Neuron (in vitro differentiated cells): ENCODE measurements around the gene ADPRM.

ENCODE experiments used
- H2AFZ ChIP-seq: one replicate; pipeline ENCODE4 v1.6.1; 2013; ENCODE audit warnings: low read depth, mild to moderate bottlenecking, inconsistent platforms, low read length, moderate library complexity
- H3K27me3 ChIP-seq: one replicate; pipeline ENCODE4 v1.6.1; 2013; ENCODE audit warnings: low read length; ENCODE audit not compliant: insufficient read depth
- H3K36me3 ChIP-seq: one replicate; pipeline ENCODE4 v1.6.1; 2013; ENCODE audit warnings: low read length; ENCODE audit not compliant: insufficient read depth
- H3K4me1 ChIP-seq: one replicate; pipeline ENCODE4 v1.6.1; 2013; ENCODE audit warnings: low read length; ENCODE audit not compliant: insufficient read depth
- H3K4me3 ChIP-seq: 2 replicates; pipeline ENCODE4 v1.5.1; 2013; ENCODE audit warnings: mild to moderate bottlenecking, low read length, moderate library complexity
- H3K9me3 ChIP-seq: one replicate; pipeline ENCODE4 v1.6.1; 2013; ENCODE audit warnings: low read length

Gene ADPRM

DNA sequence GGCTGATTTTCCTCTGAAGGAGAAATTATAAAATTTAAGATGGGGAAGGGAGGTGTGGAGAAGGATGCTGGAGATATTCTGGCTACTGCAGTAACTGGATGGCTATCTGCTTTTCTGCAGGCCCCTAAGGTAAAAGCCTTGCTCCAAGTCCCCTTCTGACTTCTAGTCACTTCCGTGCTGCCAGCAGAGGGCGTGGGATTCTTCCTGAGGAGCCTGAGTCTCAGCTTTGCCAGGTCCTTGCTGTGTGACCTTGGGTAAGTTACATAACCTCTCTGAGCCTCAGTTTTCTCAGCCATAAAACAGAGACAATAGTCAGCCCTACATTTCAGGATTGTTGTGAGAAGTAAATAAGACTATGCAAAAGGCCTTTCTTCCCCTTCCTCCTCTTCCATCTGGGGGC is 56.7 kb downstream of the ADPRM start:
- Histone ChIP-seq H3K4me1 (peaks cover 7% of the 10 kb centered on the region), H3K27me3 (no peaks in the 10 kb centered on the region), H3K9me3 (no peaks in the 10 kb centered on the region), H3K36me3 (no peaks in the 10 kb centered on the region), H2AFZ (no peak overlapping the region), H3K4me3 (no peak overlapping the region)

- Histone ChIP-seq H3K9me3 (no peaks in the 10 kb centered on the region), H2AFZ (no peak overlapping the region), H3K36me3 (no peaks in the 10 kb centered on the region), H3K27me3 (no peaks in the 10 kb centered on the region), H3K4me1 (peaks cover 7% of the 10 kb centered on the region), H3K4me3 (no peak overlapping the region)
These were observed 57.6 kb downstream of the ADPRM start for GRCh38 chr17:10754861-10755591.

GRCh38 chr17:10755592-10756127 is 58.3 kb downstream of the ADPRM start:
- H2AFZ ChIP-seq = no peak overlapping the region
- no peaks in the 10 kb centered on the region for H3K9me3 ChIP-seq
- H3K36me3 ChIP-seq = no peaks in the 10 kb centered on the region
- H3K4me3 ChIP-seq = no peak overlapping the region
- H3K27me3 ChIP-seq = no peaks in the 10 kb centered on the region
- peaks cover 7% of the 10 kb centered on the region for H3K4me1 ChIP-seq

DNA sequence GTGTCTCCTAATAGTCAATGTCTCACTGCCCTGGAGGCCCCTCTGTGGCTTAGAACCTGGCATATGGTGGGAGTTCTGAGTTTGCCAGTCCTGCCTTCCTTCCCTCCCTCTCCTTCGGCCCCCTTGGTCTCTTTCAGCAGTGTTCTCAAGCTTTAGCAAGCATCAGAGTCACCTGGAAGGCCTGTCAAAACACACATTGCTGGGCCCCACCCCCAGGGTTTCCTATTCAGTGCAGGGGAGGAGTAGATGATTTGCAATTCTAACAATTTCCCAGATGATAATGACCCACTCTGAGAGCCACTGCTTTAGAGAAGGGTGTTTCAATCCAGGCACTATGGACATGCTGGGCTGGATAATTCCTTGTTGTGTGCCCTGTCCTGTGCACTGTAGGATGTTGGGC is 58.8 kb downstream of the ADPRM start:
- Histone ChIP-seq H3K4me3 (no peak overlapping the region), H3K9me3 (no peaks in the 10 kb centered on the region)

DNA sequence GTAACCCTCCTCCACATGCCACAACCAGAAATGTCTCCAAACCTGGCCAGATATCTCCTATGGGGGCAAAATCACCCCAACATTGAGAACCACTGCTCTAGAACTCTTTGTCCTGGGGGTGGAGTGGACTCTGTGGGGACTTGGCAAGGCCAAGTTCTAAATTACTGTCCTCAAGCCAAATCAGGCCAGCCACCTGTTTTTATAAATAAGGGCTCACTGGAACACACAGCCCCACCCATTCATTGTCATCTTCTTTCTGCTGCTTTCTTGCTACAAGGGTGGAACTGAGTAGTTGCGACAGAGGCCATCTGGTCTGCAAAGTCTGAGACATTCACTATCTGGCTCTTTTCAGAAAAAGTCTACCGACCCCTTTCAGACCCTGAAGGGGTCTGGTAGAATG is 59.2 kb downstream of the ADPRM start:
- H3K36me3 ChIP-seq = no peaks in the 10 kb centered on the region
- no peak overlapping the region for H2AFZ ChIP-seq
- H3K9me3 ChIP-seq = no peaks in the 10 kb centered on the region
- no peak overlapping the region for H3K4me3 ChIP-seq
- H3K27me3 ChIP-seq = no peaks in the 10 kb centered on the region
- H3K4me1 ChIP-seq = peaks cover 3% of the 10 kb centered on the region

More for the DNA sequence above, 58.8 kb downstream of the ADPRM start:
- Histone ChIP-seq H3K4me1 (peaks cover 7% of the 10 kb centered on the region), H2AFZ (no peak overlapping the region), H3K27me3 (no peaks in the 10 kb centered on the region), H3K36me3 (no peaks in the 10 kb centered on the region)

DNA sequence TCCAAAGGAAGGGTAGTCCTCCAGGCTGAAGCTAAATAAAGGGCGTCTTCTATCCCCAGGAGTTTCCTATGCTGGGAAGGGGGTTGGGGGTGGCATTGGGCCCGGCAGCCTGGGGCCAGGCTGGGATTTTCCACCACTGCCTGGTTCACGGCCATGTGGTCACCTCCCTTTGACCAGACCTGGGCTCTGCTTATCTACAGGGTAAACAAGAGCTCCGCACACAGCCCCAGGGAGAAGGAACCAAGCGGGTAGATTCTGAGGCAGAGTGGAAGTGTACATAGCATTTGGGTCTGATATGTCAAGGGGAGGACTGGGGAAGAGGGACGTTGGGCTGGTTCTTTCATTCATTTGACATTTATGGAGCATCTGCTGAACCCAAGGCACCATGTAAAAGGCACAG is 59.7 kb downstream of the ADPRM start:
- Histone ChIP-seq H3K4me1 (no peaks in the 10 kb centered on the region), H3K4me3 (no peak overlapping the region), H2AFZ (no peak overlapping the region), H3K27me3 (no peaks in the 10 kb centered on the region), H3K9me3 (no peaks in the 10 kb centered on the region), H3K36me3 (no peaks in the 10 kb centered on the region)

GRCh38 chr17:10757647-10758046 is 60.3 kb downstream of the ADPRM start:
- Histone ChIP-seq H3K4me1 (no peaks in the 10 kb centered on the region), H3K9me3 (no peaks in the 10 kb centered on the region), H2AFZ (no peak overlapping the region), H3K36me3 (no peaks in the 10 kb centered on the region), H3K27me3 (no peaks in the 10 kb centered on the region), H3K4me3 (no peak overlapping the region)

DNA sequence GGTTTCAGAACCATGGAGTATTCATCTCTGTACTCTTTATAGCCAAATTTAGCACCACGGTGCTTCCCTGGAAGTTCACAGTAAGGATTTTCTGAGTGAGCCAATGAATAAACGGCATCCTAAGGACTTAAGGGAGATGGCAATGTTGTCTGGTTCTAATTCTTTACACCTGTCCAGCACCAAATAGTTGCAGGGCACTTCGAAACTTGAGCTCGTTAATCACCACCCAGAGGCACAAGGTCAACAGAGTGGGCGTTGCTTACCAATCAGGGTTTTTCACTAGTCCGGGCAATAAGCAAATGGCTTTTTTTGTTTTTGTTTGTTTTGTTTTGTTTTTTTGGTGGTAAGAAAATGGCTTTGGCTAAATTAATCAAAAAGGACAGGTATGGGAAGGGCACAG is 60.7 kb downstream of the ADPRM start:
- no peak overlapping the region for H2AFZ ChIP-seq
- no peaks in the 10 kb centered on the region for H3K27me3 ChIP-seq
- H3K36me3 ChIP-seq = no peaks in the 10 kb centered on the region
- no peaks in the 10 kb centered on the region for H3K4me1 ChIP-seq
- no peak overlapping the region for H3K4me3 ChIP-seq
- no peaks in the 10 kb centered on the region for H3K9me3 ChIP-seq
